ENCODE results near the gene GLTPD2.

- TF ChIP-seq POLR2A (IDR thresholded peaks at IDR 0.05) (peak in 1 of 2 donors; percentile 32), CTCF (IDR thresholded peaks at IDR 0.05) (no peak)
Observed at GRCh38 chr17:4739122-4740024, 49.4 kb upstream of the GLTPD2 start, which contains the start of the genes CXCL16 and ZMYND15.

Data from thyroid gland (tissue), 4 donors.